Ovary (tissue), 3 donors: Measurements from ENCODE around the gene TFF3.

Experiments
- CTCF ChIP-seq, 3 donors: fragments of 450-650 bp in 2 of 3; fragments of 200-600 bp in 1 of 3; IDR thresholded peaks; one replicate each; pipeline versions ENCODE4 v1.5.1 to v1.8.0; 2016 to 2022; ENCODE audit warnings: antibody characterized with exemption in 3 of 3, mild to moderate bottlenecking in 1 of 3
- EP300 ChIP-seq: sonication (generic); formaldehyde crosslinking; IDR thresholded peaks from one replicate; pipeline ENCODE4 v1.6.1; 2017; ENCODE audit warnings: antibody characterized with exemption
- POLR2A ChIP-seq: fragments of 450-650 bp; IDR thresholded peaks from one replicate; pipeline ENCODE4 v1.6.1; 2017; ENCODE audit warnings: antibody characterized with exemption, mild to moderate bottlenecking, moderate library complexity
- donor health status: DM: no; HTN: no; CAD: no.

GRCh38 chr21:42297377-42297776, 17.8 kb downstream of the TFF3 start:
- TF ChIP-seq CTCF (IDR thresholded peaks at IDR 0.05): no peak
- no peak for TF ChIP-seq EP300
- TF ChIP-seq POLR2A: no peak
